Stimulated activated CD8-positive, alpha-beta memory T cell treated with anti-CD3 and anti-CD28 coated beads, Interleukin-15, amount 100 ng/mL, for 1 hour (primary cell): ENCODE data around the gene E2F3.
A peak's percentile ranks its signal among the peaks of the same experiment; 100 is the strongest.

Experiments
- DNase-seq: peaks from one replicate; pipeline ENCODE4 v3.0.0-alpha.2; 2020; ENCODE audit warnings: low read depth

The E2F3 gene

DNA sequence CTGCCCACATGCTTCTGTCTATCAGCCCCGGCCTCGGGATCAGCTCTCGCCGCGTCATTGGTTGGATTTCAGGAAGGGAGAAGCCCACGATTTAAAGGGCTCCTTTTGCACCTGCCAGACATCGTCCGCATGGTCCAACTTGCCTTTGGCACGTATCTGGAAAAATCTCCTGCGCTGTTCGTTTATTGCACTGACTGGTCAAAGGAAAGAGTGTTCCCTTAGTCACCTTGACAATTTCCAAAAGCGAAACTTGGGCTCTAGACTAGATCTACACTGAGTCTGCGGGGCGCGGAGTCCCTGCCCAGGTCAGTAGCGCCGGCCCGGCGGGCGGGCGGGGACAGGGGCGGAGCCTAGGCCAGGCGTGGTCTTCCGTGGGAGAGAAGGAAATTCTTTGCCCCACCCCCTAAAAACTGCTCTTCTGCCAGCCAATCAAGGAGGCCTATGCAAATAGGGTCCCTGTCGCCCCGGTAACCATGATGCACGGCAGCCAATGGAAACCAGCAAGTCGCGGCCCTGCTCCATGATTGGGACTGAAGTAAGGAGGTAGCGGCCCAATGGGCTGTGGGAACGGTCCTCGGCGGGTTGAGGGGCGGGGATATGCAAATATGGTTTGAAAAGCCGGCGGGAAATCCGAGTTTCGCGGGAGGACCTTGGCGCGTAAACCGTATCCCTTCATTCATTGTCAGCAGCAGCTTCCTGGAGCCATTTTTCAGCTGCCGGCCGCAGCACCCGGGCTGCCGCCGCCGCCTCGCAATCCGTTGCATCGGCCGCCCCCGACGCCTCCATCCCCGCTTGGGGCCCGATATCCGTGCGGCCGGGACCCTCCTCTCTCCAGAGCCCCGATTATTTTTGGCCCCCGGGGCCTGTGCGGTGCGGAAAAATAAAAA, at the start of gene E2F3:
Gene E2F3, plus strand, starts transcription at position 675 of the 887 bp plus-strand sequence. CDS start 354 bp downstream, outside the sequence.
- peak; percentile 98 for DNase-seq

DNA sequence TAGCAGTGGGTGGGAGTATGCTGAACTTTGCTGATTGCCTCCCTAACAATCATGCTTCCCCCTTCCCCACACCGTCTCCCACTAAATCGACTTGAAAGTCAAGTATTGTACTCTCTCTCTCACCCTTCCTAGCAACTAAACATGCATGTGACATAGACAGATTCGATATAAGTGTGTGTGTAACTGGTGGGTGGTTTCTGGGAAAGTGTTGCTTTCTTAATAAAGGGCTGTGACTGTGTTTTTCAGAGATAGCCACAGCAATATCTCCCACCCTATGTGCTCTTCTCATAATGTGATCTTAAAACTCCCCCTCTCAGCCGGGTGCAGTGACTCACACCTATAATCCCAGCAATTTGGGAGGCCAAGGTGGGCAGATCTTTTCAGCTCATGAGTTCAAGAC, 49.3 kb upstream of the E2F3 start:
- no peak for DNase-seq

GRCh38 chr6:20353134-20353533, 48.5 kb upstream of the E2F3 start:
- no peak for DNase-seq

DNA sequence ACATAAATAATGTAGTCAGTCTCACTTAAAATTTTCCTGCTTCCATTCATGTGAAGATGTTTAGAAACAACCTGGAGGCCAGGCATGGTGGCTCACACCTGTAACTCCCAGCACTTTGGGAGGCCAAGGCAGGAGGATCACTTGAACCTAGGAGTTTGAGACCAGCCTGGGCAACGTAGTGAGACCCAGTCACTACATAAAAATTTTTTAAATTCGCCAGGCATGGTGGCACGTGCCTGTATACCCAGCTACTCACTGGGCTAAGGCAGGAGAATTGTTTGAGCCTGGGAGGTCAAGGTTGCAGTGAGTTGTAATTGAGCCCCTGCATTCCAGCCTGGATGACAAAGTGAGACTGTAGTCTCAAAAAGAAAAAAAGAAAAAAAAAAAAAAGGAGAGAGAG, 47.3 kb upstream of the E2F3 start:
- no peak for DNase-seq

DNA sequence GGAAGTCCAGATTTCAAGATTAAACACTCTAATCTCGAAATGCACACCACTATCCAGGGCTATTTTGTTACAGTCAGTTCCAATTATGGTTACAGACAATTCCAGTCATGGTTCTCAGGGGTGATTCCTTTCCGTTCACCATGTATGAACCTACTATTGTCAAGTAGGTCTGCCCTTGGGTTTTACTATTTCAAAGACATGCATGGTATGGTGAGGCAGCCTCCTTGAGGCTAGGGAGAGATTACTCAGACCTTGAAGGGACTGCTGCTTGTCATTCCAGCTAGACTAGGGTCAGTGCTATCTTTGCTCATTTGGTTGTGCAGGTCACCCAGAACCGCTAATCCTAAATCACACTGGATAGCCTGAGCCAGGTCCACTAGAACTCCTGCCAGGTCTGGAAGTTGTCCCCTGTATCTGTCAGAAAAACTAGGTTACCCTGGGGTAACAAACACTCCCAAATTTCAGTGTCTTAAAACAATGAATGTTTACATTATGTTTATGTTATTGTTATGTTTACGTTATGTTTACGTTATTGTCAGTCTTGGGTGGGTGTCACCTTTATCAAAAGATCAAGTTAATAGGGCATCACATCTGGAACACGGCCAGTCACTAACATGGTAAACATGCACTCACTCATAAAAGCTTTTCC, 41.1 kb upstream of the E2F3 start:
- no peak for DNase-seq

DNA sequence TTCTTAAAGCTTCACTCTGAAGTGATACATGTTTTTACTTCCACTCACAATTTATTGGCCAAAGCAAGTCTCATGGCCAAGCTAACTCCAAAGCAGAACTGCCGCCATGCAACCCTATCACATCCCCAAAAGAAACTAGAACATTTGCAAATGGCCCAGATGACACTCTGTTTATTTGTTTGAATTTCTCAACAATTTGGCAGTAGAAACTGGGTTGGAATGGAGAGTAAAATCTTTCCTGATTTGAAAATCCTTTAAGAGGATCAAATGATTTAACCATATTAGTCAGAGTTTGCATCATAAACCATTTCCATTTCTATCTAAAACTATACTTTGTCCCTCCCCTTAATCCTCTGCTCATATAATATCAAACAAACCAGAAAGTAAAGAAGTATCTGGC, 39.1 kb upstream of the E2F3 start:
- DNase-seq = no peak

DNA sequence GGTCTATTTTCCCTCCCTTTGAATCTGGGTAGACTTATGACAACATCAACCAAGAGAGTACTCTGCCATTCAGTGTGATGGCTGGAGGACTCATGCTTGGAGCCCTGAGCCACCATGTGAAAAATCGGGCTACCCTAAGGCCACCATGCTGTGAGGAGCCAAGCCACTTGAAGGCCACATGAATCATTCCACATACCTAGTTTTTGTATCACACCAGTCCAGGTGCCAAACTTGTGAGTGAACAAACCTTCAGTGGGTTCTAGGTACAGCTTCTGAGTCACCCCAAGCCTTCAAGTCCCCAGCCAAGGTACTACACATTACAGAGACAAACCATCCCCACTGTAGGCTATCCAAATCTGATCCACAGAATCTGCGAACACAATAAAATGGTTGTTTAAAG, 37.4 kb upstream of the E2F3 start:
- no peak for DNase-seq

GRCh38 chr6:20365456-20365855, 36.2 kb upstream of the E2F3 start:
- DNase-seq = no peak

GRCh38 chr6:20366082-20366830, 35.4 kb upstream of the E2F3 start:
- DNase-seq = peak; percentile 1

GRCh38 chr6:20367743-20368485, 33.8 kb upstream of the E2F3 start:
- no peak for DNase-seq

GRCh38 chr6:20370393-20370792, 31.3 kb upstream of the E2F3 start:
- DNase-seq = no peak

GRCh38 chr6:20370801-20371200, 30.9 kb upstream of the E2F3 start:
- DNase-seq = no peak

- DNase-seq = no peak
Measured at GRCh38 chr6:20375436-20375835, 26.2 kb upstream of the E2F3 start.

DNA sequence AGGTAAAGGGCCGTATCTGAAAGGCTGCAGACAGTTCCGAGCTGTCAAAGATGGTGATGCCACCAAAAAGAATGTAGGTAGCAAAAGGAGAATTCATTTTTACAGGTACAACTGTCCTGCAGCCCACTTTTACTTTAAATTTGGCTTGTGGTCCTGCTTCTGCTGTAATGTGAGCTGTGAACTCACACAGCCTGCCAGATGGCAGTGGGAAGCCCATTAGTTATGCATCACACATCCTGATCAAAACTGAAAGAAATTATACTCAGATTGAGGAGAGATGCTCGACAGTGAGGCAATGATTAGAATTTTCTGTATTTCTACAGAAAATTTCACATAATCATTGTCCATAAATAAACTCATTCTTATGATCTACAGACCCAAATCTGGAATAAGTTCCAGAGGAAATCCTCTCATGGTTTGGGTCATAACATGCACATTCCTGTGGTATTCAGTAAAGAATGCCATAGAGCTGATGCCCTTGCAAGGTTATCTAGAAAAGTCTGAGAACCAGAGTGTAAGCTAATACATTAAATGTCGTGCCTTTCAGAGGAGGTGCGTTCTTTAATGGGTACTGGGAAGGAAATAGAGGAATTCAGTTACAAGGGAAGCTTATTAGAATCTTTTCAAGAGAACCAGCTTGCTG, 23.9 kb upstream of the E2F3 start:
- no peak for DNase-seq

DNA sequence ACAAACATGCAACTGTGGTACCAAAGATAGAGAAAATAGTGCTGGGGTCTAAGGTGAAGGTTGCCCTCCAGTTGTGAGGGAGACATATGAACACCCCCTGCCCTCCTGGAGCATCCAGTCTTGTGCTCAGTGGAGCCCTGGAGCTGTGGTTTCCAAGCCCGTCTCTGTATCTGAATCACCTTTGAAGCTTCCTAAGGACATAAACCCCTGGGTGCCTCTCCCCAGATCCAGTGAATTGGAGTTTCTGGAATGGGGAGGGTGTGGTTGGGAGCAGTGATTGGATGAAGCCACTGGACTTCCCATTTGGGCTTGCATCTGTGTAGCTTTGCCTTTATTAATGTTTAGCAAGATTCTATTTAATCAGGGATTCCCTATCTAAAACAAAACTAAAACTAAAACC, 22.4 kb upstream of the E2F3 start:
- DNase-seq = no peak

- no peak for DNase-seq
Measured at GRCh38 chr6:20386218-20386617, 15.5 kb upstream of the E2F3 start.

DNA sequence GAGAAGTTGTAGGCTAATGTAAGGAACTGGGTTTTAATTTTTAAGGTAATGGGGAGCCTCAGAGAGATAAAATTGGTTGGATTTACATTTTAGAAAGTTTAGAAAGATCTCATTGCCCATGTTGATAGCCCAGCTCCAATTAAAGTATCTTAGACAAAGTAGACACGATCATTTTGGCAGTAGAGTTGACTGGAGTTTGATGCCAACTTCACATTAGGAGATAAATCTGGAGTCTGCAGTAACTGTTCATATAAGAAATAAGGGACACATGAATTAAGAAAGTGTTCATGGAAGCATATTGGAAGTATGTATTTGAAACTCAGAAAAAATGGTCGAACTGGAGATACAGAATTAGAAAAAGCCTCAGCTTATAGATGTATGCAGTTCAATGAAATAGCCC, 12.6 kb upstream of the E2F3 start:
- DNase-seq = no peak

GRCh38 chr6:20393297-20393696, 8.4 kb upstream of the E2F3 start:
- DNase-seq = no peak

GRCh38 chr6:20399518-20399917, 2.2 kb upstream of the E2F3 start:
- DNase-seq = no peak

- DNase-seq = no peak
Measured at GRCh38 chr6:20400456-20401204, 1.0 kb upstream of the E2F3 start.

DNA sequence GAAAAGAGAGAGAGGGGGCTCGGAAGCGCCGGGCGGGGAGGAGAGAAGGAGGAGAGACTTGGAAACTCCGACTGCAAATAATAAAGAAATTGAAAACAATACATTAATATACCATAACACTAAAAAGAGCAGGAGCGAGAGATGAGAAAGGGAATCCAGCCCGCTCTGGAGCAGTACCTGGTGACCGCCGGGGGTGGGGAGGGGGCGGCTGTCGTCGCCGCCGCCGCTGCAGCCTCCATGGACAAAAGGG, 338 bp downstream of the E2F3 start:
- DNase-seq = no peak
